SK-N-SH (cell line): ENCODE measurements around the gene TMEM63C. TPM values are rescaled to one million over a fixed set of nuclear protein-coding genes. Genes with fewer than 3 reads are reported as not detected.

Experiments used
- CTCF ChIA-PET: fragments of 300-600, 350-600 bp; formaldehyde crosslinking; extraction: SDS; loops from one replicate; lab custom pipeline; 2021; lab: Yijun Ruan, JAX
- POLR2A ChIA-PET: fragments of 350-600 bp; sonication (Branson Sonifier 250); formaldehyde crosslinking; extraction: SDS; loops from one replicate; lab custom pipeline; 2020; ENCODE audit warnings: antibody characterized with exemption, inconsistent platforms; lab: Yijun Ruan, JAX
- DNase-seq: peaks from one replicate; pipeline ENCODE4 v3.0.0; 2012
- H2AFZ ChIP-seq: fragments of 200-600 bp; sonication (generic); 2 replicates; pipeline ENCODE4 v1.8.1; 2016; ENCODE audit warnings: antibody characterized with exemption, mild to moderate bottlenecking, low read depth
- H3F3A ChIP-seq: fragments of 200-600 bp; sonication (generic); replicated peaks from 2 replicates; pipeline ENCODE3; 2016; ENCODE audit warnings: antibody characterized with exemption, mild to moderate bottlenecking; ENCODE audit not compliant: insufficient read depth
- H3K27ac ChIP-seq, 2 experiments: fragments of 200-500 bp in 1 of 2; fragments of 200-600 bp in 1 of 2; sonication (Bioruptor generic) in 1 of 2; sonication (generic), shearing (Covaris generic) in 1 of 2; 2 replicates each; pipeline versions ENCODE4 v1.5.1 to v1.6.1; 2014 to 2016; ENCODE audit warnings: low read depth in 2 of 2, inconsistent platforms in 1 of 2, low read length in 1 of 2, mild to moderate bottlenecking in 1 of 2, mixed read lengths in 1 of 2
- H3K27me3 ChIP-seq: fragments of 200-600 bp; sonication (generic), shearing (Covaris generic); 2 replicates; pipeline ENCODE4 v1.6.1; 2016; ENCODE audit warnings: mixed run types; ENCODE audit not compliant: insufficient read depth
- H3K36me3 ChIP-seq, 2 experiments: fragments of 200-500 bp in 1 of 2; fragments of 200-600 bp in 1 of 2; sonication (Bioruptor generic) in 1 of 2; sonication (generic) in 1 of 2; replicated peaks in 1 of 2; 2 replicates each; pipeline versions ENCODE3 to v1.5.1; 2014 to 2016; ENCODE audit warnings: low read length in 1 of 2, mild to moderate bottlenecking in 1 of 2; ENCODE audit not compliant: insufficient read depth in 2 of 2, control insufficient read depth in 1 of 2
- H3K4me1 ChIP-seq, 2 experiments: fragments of 200-500 bp in 1 of 2; fragments of 200-600 bp in 1 of 2; sonication (Bioruptor generic) in 1 of 2; sonication (generic), shearing (Covaris generic) in 1 of 2; 2 replicates each; pipeline versions ENCODE4 v1.5.1 to v1.6.1; 2014 to 2016; ENCODE audit warnings: low read depth in 1 of 2, low read length in 1 of 2, mixed run types in 1 of 2; ENCODE audit not compliant: insufficient read depth in 2 of 2, control insufficient read depth in 1 of 2
- H3K4me2 ChIP-seq: fragments of 200-600 bp; sonication (generic), shearing (Covaris generic); 2 replicates; pipeline ENCODE4 v1.6.1; 2017; ENCODE audit warnings: mixed run types
- H3K4me3 ChIP-seq, 2 experiments: fragments of 200-500 bp in 1 of 2; fragments of 200-600 bp in 1 of 2; sonication (Bioruptor generic) in 1 of 2; sonication (generic), shearing (Covaris generic) in 1 of 2; 2 replicates each; pipeline versions ENCODE4 v1.5.1 to v1.8.1; 2014 to 2016; ENCODE audit warnings: low read depth in 2 of 2, inconsistent platforms in 1 of 2, low read length in 1 of 2, mild to moderate bottlenecking in 1 of 2, mixed read lengths in 1 of 2, moderate library complexity in 1 of 2
- H3K79me2 ChIP-seq: fragments of 200-600 bp; sonication (generic); 2 replicates; pipeline ENCODE4 v1.8.1; 2017; ENCODE audit warnings: mild to moderate bottlenecking; ENCODE audit not compliant: insufficient read depth
- H3K9ac ChIP-seq: fragments of 200-600 bp; sonication (generic); 2 replicates; pipeline ENCODE4 v1.6.1; 2017; ENCODE audit warnings: mixed run types
- H3K9me2 ChIP-seq: fragments of 200-600 bp; sonication (generic); 2 replicates; pipeline ENCODE4 v1.6.1; 2017; ENCODE audit warnings: mixed run types
- H3K9me3 ChIP-seq: fragments of 200-600 bp; sonication (generic); 2 replicates; pipeline ENCODE4 v1.6.1; 2017; ENCODE audit warnings: mixed run types, mild to moderate bottlenecking, moderate library complexity
- H4K20me1 ChIP-seq: fragments of 200-600 bp; sonication (generic); 2 replicates; pipeline ENCODE4 v1.6.1; 2017; ENCODE audit warnings: mild to moderate bottlenecking, mixed run types; ENCODE audit not compliant: insufficient read depth
- MXI1 ChIP-seq: IDR thresholded peaks from 2 replicates; pipeline ENCODE4 v1.6.1; 2012; ENCODE audit warnings: mild to moderate bottlenecking, low read depth, low read length, improper control_type of control experiment
- REST ChIP-seq: IDR thresholded peaks from 2 replicates; pipeline ENCODE4 v1.6.1; 2012; ENCODE audit warnings: mild to moderate bottlenecking, low read depth, low read length, moderate library complexity
- RXRA ChIP-seq: IDR thresholded peaks from 2 replicates; pipeline ENCODE4 v1.4.0; 2012; ENCODE audit warnings: low read depth, mild to moderate bottlenecking, borderline replicate concordance
- SMC3 ChIP-seq: IDR thresholded peaks from 2 replicates; pipeline ENCODE4 v1.6.1; 2012; ENCODE audit warnings: low read depth, low read length, improper control_type of control experiment
- TEAD4 ChIP-seq: IDR thresholded peaks from 2 replicates; pipeline ENCODE4 v1.4.0; 2012; ENCODE audit warnings: mild to moderate bottlenecking, borderline replicate concordance; ENCODE audit not compliant: insufficient read depth
- USF1 ChIP-seq: IDR thresholded peaks from 2 replicates; pipeline ENCODE4 v1.4.0; 2012; ENCODE audit warnings: low read depth, borderline replicate concordance
- USF2 ChIP-seq: fragments of 150-350 bp; IDR thresholded peaks from 2 replicates; pipeline ENCODE4 v1.6.1; 2017; ENCODE audit warnings: antibody characterized with exemption, low read length, low read depth, borderline replicate concordance
- YY1 ChIP-seq: IDR thresholded peaks from 2 replicates; pipeline ENCODE4 v1.4.0; 2012; ENCODE audit warnings: low read depth, mild to moderate bottlenecking
- ZBTB33 ChIP-seq: IDR thresholded peaks from 2 replicates; pipeline ENCODE4 v1.4.0; 2012; ENCODE audit warnings: low read depth, borderline replicate concordance
- WGBS: methylation state at CpG from one replicate; pipeline ENCODE4 v1.1.6; 2017; ENCODE audit warnings: low lambda C conversion rate; 5-methylcytosine and 5-hydroxymethylcytosine counted together
- polyA plus RNA-seq, 3 experiments: library from polyadenylated mRNA; depleted of rRNA; stranded (reverse); fragments of >200 nt; gene quantifications; 2 replicates each; pipeline ENCODE4 v1.2.3, GENCODE V29; 2012

Gene TMEM63C
- polyA plus RNA-seq, 1 of the 3 experiments (the other 2 are of a cell fraction), result 0.25 TPM

- H3K79me2 ChIP-seq, result no peaks in the 10 kb centered on the region
- H3K4me1 ChIP-seq, result peaks cover 0 to 18% of the 10 kb centered on the region in 2 experiments; a peak in 1 of 4 replicates
- WGBS, result no CpG with 5 or more reads among the region's 4 CpGs
- no peak overlapping the region for H3K27ac ChIP-seq
- H3K4me2 ChIP-seq, result no peak overlapping the region
- no peaks in the 10 kb centered on the region for H4K20me1 ChIP-seq
- H3K27me3 ChIP-seq, result peaks cover 16% of the 10 kb centered on the region
- DNase-seq, result no peak
- no peaks in the 10 kb centered on the region for H3K9me2 ChIP-seq
- POLR2A ChIA-PET, result no interaction called here
- peaks cover 0 to 16% of the 10 kb centered on the region in 2 experiments for H3K36me3 ChIP-seq
- no peak overlapping the region for H3K4me3 ChIP-seq
- H3K9ac ChIP-seq, result no peak overlapping the region
- H3F3A ChIP-seq, result no peaks in the 10 kb centered on the region
- TF ChIP-seq RXRA, result no peak
- no peak for TF ChIP-seq USF2
- TF ChIP-seq YY1, result no peak
- no peak for TF ChIP-seq TEAD4
- TF ChIP-seq SMC3, result no peak
- TF ChIP-seq MXI1, result no peak
- no peak for TF ChIP-seq ZBTB33
- no peak for TF ChIP-seq REST
- no peak overlapping the region for H2AFZ ChIP-seq
- CTCF ChIA-PET, result interaction anchor here (0.7 to 3.5 kb wide), 7 partner anchors 27 to 167 kb away, joined by 3 to 21 read pairs (median 5); no protein-coding TSS in a partner anchor
- no peaks in the 10 kb centered on the region for H3K9me3 ChIP-seq
Observed at GRCh38 chr14:77273796-77274195, 92.2 kb downstream of the TMEM63C start.

- H3K4me2 ChIP-seq, result no peak overlapping the region
- TF ChIP-seq YY1 (no peak), SMC3 (no peak), USF1 (no peak), RXRA (no peak), TEAD4 (no peak)
- H3K27ac ChIP-seq, result peak overlapping the region in 1 of 2 experiments; percentile 65; a peak in 2 of 4 replicates
- H3K9ac ChIP-seq, result no peak overlapping the region
- ChIA-PET POLR2A (interaction anchor here (1.2 kb wide), 1 partner anchor 406 kb away, joined by 3 read pairs; no protein-coding TSS in a partner anchor), CTCF (interaction anchor here (0.7 to 3.5 kb wide), 22 partner anchors 11 to 402 kb away, joined by 3 to 21 read pairs (median 4); partner anchors contain the start of genes SAMD15, TMED8 and TMEM63C)
- no peaks in the 10 kb centered on the region for H4K20me1 ChIP-seq
- no peaks in the 10 kb centered on the region for H3K9me2 ChIP-seq
- 71% methylated on average over 5 of the region's 5 CpGs for WGBS
- peaks cover 0 to 18% of the 10 kb centered on the region in 2 experiments; a peak in 1 of 4 replicates for H3K4me1 ChIP-seq
- peaks cover 11% of the 10 kb centered on the region for H3K27me3 ChIP-seq
- H3F3A ChIP-seq, result no peaks in the 10 kb centered on the region
- DNase-seq, result no peak
- no peak overlapping the region for H2AFZ ChIP-seq
- peaks cover 0 to 23% of the 10 kb centered on the region in 2 experiments for H3K36me3 ChIP-seq
- H3K9me3 ChIP-seq, result no peaks in the 10 kb centered on the region
- no peaks in the 10 kb centered on the region for H3K79me2 ChIP-seq
- H3K4me3 ChIP-seq, result no peak overlapping the region
Observed at GRCh38 chr14:77275041-77275580, 93.5 kb downstream of the TMEM63C start.
